Measurements from ENCODE around the gene FAM135A.

Gene FAM135A

DNA sequence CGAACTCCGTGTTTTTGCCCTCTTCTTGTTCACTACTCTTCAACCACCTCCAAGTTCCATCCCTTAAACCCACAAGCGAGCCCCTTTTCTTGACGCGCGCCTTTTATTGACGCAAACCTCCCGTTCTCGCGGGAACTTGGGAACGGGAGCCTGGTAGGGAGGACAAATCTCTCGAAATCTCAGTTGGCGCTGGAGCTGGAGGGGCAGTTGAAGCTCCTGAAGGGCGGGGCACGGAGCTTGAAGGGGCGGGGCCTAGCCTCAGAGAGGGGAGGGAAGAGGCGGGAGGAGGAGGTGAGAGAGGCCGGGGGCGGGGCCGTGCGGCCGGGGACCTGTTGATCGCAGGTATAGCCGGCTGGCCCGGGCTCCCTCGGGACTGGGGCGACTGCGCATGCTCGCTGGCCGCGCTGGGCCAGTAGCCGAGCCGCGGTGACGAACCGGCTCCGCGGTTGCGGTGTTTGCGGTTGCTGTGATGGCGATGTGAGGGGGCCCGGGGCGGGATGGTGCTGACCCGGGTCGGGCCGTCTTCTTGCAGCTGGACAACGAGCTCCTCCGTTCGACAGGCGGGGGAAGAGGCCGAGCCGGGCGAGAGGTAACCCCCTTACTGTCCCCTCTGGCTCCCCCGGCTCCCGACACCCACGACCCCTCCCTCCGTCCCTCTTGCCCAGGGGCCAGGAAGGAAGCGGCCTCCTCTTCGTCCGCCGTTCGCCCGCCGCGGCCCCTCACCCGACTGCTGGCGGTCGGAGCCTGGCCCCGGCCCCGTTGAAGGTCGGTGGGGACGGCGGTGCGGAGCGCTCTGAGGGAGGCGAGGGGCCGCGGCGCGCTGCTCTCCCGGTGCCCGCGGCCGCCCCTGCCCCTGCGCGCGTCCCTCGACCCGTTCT lies at the start of gene FAM135A:
TSS of gene FAM135A (plus strand) at position 395 of the 878 bp plus-strand sequence. CDS start 14,835 bp downstream, outside the sequence.
- DNase-seq, result peak; percentile 100

DNA sequence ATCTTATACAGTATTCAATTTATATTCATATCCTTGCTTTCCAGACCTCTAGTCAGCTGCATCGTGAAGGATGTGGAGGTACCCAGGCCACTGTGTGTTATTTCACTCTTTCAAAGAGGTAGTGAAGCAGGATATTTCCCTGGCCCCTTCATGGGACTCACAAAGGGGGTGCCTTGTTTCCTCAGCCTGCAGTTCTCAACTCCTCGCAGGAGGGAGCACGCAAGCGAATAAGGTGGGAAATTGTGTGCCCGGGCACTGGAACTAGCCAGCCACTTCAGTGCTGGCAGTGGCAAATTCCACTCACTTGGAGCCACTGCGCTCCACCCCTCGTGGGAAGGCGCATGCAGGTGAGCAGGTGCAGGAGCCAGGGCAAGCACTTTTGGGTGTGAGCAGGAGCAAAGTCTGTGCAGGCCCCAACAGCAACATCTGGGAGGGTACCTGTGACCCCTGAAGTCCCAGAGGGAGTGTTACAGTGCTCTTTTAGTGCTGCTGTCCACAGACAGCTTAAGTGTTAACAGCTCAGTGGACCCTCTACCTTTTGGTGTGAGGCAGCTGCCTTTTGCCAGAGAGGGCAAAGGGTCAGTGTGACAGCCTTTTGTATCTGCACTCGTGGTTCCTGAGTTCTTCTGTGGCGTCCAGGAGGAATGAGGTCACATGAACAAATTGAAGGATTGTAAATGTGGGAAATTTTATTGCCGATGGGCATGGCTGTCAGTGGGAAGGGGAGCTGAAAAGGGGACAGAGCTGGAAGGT lies 49.4 kb upstream of the FAM135A start:
- no peak for DNase-seq

DNA sequence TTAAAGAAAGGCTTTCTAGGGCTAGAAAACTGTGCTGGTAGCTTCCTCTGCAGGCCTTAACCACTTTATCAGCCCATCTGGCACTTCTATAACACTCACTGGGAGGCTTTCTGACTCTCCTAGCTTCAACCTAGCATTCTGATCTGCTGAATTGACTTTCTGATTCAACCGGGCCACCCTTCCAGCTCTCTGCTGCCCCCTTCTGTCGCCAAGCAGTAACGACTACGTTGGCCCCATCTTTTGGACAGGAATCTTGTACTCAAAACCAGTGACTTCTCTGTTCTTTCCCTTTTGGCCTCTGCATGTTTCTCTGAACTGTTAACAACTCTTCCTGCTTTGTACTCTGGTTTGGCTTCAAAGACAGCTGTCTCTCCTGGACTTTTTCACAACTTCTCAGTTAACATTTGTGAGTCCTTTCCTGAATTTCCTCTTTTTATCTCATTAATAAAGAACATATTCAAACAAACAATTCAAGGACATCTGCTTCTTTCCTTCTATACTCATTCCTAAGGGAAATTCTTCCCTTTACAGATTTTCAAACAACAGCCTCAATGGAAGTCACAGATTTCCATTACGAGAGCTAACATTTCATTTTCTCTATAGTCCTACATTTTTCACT lies 43.9 kb upstream of the FAM135A start:
- peak; percentile 72 for DNase-seq

DNA sequence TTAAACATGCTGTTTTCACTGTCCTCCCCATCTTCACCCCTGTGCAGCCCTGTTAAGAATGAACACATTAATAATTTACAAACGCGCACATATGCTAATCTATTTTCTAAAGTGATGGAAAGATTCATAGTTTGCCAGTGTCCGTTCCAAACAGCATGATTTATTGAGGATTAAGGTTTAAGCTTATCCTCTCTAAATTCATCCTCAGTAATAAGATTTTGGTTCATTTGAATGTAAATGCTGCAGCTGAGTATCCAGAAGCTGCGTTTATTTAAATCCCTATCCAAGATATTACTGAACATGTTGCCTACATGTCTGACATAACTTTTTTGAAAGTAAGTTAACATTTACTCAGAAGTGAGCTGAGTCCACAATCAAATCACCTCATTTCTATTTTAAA lies 42.8 kb upstream of the FAM135A start:
- DNase-seq, result no peak

DNA sequence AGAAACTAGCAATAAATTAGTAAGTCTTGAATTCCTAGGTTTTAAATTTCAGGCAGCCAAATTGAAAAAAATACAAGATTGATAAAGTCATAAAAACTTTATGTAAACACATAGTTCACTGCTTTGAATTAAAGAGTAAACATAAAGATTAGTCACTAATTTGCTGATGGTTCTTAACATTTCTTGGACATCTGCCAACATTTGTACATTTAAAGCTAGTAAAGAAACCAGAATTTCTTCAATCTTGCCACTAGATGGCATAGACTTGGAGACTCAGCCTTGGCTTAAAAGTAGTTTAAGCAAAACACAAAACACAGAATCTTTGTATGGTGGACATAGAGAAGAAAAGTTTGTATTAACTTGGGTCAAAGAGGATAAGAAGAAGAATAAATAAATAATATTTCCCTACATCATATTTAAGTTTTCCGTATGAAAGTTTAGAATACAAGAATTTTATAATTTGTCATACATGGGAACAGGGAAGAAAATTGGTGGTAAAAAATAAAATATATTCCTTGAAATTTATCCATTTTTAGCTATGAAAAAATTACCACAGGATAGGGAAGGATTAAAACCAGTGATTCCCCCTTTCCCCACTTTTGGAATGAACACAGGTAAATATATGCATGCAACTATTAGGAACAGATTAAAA lies 41.7 kb upstream of the FAM135A start:
- peak; percentile 94 for DNase-seq

DNA sequence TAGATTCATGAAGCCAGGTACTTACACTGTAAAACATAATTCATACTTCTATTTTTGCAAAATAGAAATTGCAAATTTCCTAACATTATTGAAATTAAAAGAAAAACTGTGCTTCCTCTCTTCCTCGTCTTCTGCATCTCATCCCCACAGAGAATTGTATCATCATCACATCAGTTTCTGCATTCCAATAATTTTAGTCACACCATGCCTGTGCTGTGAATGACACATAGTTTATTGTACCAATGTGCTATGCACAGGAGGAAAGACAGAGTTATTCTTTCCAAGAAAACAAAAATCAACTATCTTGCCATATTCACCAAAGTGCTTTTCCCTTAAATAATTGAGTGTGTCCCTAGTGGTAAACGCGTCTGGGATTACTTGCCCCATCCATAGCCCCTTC lies 38.1 kb upstream of the FAM135A start:
- no peak for DNase-seq

DNA sequence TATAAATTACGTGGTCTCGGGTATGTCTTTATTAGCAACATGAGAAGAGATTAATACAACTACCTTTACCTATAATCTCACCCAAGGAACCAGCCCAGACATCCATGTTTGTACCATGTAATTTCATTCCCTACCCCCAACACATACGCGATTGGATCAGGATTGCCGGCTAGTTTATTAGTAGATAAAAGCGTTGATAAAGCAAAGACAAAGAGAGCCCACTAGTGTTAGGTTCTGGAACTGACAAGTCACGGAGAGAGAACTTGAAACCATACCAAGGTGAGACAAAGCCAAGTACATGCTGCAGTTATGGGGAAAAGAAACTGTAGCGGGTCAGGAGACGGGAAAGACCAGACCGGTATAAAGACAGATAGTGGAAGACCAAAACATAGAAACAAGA lies 37.4 kb upstream of the FAM135A start:
- DNase-seq, result peak; percentile 10

DNA sequence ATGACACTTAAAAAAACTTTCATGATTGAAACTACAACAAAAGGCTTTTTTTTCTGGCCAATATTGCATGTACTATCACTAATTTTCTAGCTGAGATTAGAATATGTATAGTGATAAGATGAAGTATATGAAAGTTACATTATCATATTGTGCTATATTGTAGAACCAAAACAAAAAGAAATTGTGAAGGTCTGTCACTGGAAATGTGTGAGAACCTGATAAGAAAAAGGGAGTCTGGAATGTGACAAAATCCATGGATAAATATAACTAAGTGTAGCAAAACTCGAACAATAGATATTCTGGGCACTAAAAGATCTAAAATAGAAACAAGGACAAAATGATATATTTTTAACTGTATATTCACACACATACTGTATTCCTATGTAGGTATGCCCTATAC lies 36.7 kb upstream of the FAM135A start:
- no peak for DNase-seq

DNA sequence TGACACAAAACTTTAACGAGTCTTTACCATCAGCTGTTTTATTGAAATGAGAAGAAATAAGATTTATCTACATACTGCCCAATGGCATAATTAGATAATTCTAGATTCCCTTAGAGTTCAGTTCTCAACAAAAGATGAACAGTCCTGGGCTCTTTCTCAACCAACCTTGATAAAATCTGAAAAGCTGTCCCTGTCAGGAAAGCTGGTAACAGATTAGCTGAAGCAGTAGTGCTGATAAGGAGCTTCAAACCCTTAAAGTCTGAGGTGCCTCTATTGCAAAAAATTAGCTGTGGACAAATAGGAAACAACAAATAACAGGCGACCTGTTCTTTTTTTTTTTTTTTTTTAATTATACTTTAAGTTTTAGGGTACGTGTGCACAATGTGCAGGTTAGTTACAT lies 35.9 kb upstream of the FAM135A start:
- no peak for DNase-seq

DNA sequence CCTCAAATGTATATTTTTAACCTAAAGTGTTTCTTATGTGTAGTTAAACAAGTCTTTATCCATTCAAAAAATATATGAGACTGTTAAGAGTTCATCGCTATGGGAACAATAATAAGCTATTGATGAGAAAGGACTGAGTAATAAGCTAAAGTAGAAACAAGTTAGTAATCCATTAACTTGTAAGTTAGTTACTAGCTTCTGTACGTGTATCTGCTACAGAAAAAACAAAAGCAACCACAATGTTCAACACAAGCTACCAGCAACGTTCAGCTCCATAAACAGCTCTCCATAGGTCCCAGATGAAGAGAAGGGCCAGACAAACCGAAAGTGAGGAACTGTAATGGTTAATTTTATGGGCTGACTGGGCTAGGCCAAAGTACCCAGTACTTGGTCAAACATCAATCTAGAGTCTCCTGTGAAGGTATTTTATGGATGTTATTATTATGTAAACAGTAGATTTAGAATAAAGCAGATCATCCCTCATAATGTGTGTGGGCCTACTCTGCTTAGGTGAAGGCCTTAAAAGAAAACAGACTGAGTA lies 33.8 kb upstream of the FAM135A start:
- DNase-seq, result no peak

DNA sequence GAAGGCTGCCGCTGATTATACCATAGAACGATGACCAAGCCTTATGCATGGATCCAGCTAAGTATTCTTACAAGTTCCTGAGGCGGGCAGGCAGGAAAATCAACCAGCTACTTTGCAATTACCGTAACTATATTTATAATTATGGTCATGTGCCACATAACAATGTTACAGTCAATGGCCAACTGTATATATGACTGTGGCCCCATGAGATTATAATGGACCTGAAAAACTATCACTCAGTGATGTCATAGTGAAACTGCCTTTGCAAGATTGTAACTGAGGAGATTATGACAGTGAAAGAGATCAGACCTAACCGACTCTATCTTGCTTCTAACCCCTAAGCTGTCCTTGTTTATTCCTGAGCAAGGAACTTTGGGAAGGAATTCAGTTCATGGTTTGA lies 33.1 kb upstream of the FAM135A start:
- DNase-seq, result no peak

DNA sequence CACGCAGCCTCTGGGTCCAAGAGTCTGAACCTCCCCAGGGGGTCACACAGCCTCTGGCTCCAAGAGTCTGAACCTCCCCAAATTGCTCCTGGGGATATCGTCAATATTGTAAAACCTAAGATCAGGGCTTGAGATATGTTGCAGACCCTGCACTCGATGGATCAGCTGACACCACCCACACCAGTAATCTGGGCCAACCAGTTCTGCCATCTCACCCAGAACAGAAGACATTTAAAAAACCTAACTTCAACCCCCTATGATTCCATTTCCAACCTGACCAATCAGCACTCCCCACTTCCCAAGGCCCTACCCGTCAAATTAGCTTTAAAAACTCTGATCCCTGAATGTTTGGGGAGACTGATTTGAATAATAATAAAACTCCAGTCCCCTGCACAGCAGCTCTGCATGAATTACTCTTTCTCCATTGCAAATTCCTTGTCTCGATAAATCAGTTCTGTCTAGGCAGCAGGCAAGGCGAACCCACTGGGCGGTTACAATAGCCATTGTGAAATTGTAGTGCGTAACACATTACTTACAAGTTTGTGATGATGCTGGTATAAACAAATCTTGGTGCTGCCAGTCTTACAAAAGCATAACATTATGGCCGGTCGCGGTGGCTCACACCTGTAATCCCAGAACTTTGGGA lies 32.4 kb upstream of the FAM135A start:
- DNase-seq, result no peak

DNA sequence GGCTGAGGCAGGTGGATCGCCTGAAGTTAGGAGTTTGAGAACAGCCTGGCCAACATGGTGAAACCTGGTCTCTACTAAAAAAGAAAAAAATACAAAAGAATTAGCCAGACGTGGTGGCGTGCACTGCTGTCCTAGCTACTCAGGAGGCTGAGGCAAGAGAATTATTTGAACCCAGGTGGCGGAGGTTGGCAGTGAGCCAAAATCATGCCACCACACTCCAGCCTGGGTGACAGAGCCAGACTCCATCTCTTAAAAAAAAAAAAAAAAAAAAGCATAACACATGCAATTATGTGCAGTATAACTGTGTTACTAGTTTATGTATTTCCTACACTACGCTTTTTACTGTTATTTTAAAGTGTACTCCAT lies 31.9 kb upstream of the FAM135A start:
- DNase-seq, result peak; percentile 31

DNA sequence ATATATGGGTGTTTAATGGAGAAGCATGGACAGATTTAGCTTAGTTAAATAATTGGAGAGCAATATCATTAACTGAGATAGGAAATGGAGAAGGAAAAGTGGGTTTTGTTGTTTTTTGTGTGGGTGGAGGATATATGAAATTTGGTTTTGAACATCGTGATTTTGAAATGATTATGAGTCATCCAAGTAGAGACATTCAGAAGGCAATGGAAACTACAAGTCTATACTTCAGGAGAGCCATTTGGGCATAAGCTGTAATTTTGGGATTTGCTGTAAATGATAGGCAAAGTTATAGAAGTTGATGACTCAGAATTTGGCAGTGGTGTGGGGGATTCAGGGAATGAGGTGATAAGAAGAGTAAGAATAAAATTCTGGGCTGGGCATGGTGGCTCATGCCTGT lies 27.4 kb upstream of the FAM135A start:
- DNase-seq, result no peak

DNA sequence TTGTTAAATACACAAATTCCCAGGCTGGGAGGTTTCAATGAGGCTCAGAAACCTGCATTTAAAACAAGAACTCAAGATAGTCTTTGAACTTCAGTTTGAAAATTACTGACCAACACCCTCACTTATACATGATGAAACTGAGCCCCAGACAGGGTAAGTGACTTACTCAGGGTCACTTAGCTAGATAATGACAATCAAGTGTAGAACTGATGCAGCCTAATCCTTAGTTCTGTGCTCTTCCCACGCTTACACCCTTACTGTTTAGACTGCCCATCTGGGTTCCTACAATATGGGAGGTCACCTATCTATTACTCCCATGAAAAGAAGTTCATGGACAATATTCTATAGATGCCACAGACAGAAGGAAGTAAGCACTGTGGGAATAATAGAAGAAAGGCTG lies 24.5 kb upstream of the FAM135A start:
- DNase-seq, result no peak

DNA sequence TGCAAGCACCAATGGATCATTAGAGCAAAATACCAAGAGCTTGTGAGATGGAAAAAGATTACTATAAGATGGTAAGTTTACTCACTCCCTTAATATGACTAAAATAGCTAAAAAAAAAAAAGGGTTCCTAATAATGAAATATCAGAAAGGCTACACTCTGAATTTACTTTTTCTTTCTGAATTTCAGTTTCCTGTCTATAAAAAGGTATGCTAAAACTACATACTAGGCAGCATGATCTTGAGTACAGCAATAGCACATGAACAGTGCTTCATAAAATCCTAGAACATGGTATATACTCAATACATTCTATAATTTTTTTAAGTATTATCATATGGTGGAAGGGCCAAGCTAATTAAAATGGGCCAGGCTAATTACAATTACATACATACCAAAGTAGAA lies 24.0 kb upstream of the FAM135A start:
- DNase-seq, result no peak

DNA sequence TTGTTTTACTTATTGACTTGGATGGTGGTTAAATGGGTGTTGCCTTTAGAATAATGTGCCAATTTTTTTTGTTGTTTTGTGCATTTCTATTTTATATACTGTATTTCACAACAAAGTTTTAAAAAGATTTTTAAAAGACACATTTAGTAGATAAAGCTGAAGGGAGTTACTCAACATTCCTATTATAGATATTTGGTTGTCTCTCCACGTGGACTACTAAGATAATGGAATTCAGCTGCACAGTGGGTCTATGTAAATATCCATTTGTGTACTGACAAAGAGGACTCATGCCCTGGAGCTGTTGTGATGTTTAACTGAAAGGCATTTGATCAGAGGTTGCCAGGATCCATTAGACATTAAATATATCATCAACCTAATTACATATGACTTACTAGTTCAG lies 23.2 kb upstream of the FAM135A start:
- DNase-seq, result peak; percentile 95

DNA sequence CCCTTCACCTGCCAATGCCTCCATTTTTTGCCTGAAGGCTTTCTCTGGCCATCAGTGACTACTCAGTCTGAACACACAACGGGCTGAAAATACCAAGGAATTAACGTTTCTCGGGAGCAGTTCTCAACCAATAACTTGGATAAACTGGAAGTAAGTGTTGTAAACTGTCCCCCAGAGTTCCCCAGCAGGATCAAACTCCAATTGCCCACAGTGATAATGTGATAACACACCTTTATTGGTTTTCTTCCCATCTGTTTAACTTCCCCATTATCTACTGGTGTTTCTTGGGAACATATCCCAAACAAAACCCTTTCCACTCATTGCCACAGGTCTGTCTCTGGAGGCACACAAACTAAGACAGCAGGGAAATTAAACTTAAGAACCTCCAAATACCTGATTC lies 21.8 kb upstream of the FAM135A start:
- peak; percentile 10 for DNase-seq

DNA sequence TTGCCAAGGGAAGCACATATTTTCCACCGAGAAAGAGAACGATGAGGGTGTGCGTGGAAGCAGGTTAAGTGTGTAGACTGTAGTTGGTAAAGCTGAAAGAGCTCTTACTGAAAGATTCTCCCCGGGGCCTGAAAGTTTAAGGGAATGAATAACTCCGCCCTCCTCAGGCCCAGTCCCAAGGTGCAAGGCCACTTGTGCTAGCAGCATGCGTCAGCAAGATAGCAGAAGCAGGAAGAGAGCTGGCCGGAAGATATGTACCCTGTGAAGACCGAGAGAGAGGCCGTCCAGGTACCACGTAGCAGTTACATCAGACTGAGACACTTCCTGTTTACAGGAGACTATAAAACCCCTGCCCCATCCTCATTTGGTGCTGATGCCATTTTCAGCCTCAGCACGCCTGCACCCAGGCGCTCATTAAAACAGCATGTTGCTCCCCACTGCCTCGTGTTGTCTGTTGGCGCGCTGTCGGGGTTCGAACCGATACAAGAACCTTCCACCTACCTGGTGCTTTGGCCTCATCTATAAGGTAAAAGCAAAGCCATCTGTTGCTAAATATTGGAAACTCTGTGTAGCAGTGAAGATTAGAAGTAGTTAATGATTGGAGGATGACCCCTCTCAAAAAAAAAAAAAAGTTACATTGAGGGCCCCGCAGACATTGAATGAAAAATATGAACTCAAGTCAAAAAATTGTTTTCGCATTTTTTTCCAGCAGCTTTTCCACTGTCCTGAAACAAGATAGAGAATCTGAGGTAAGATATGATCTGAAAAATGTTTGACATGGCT lies 18.6 kb upstream of the FAM135A start:
- DNase-seq, result no peak

DNA sequence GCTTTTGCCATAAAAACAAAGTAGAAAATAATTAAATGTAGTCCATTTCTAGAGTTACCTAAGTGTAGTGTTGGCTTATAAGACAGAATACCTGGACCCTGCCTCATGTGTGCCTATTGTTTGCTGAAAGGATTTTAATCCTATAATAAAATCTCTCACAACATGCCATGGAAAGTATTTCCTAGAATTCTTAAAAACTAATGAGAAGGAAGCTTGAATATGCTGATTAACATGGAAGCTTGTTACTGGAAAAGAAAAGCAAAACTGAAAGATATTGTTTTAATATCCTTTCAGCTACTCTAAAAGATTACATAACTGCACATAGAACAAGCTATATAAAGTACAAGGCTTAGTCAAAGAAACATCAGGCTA lies 18.0 kb upstream of the FAM135A start:
- DNase-seq, result no peak

DNA sequence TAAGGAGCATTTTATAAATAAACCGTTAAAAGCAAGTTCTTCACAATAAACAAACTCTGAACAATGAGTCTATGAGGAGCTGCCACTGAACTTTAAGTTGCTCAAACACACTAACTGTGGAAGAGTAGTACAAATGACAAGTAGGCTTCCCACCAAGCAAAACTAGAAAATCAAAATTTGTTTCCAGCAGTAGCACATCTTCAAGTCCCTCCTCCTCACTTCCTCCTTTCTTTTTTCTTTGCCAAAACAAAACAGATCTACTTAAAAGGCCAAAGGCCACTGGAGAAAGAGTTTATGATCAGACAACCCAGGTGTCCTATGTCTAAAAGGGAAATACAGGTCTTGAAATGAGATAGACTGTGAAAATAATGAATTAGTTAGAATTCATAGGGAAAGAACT lies 17.1 kb upstream of the FAM135A start:
- DNase-seq, result no peak

Data from NCI-H69 (cell line).